ENCODE measurements around the gene CNOT6.

- TF ChIP-seq, protein P1, sequence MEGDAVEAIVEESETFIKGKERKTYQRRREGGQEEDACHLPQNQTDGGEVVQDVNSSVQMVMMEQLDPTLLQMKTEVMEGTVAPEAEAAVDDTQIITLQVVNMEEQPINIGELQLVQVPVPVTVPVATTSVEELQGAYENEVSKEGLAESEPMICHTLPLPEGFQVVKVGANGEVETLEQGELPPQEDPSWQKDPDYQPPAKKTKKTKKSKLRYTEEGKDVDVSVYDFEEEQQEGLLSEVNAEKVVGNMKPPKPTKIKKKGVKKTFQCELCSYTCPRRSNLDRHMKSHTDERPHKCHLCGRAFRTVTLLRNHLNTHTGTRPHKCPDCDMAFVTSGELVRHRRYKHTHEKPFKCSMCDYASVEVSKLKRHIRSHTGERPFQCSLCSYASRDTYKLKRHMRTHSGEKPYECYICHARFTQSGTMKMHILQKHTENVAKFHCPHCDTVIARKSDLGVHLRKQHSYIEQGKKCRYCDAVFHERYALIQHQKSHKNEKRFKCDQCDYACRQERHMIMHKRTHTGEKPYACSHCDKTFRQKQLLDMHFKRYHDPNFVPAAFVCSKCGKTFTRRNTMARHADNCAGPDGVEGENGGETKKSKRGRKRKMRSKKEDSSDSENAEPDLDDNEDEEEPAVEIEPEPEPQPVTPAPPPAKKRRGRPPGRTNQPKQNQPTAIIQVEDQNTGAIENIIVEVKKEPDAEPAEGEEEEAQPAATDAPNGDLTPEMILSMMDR (IDR thresholded peaks at IDR 0.05): no peak
- no peak for TF ChIP-seq POLR2A (IDR thresholded peaks at IDR 0.05)
Measured at GRCh38 chr5:180522330-180522729, 28.2 kb downstream of the CNOT6 start.

Measured in lower leg skin (tissue), 3 donors.